Mononuclear cell (primary cell): Measurements from ENCODE around the gene STARD3NL. TPM values are rescaled to one million over a fixed set of nuclear protein-coding genes. Genes with fewer than 3 reads are reported as not detected.
A peak's percentile ranks its signal among the peaks of the same experiment; 100 is the strongest.

Source experiments
- H3K27me3 ChIP-seq: 2 replicates; pipeline ENCODE4 v1.6.0; 2011; ENCODE audit warnings: low read length, control low read depth; ENCODE audit not compliant: insufficient read depth
- H3K4me1 ChIP-seq: 2 replicates; pipeline ENCODE4 v1.5.1; 2011; ENCODE audit warnings: mild to moderate bottlenecking, low read length, control low read depth; ENCODE audit not compliant: insufficient read depth
- H3K4me3 ChIP-seq: 2 replicates; pipeline ENCODE4 v1.5.1; 2011; ENCODE audit warnings: mild to moderate bottlenecking, low read length, moderate library complexity
- H3K9me3 ChIP-seq: 2 replicates; pipeline ENCODE4 v1.5.1; 2011; ENCODE audit warnings: low read depth, mild to moderate bottlenecking, control low read depth, low read length
- total RNA-seq: library from RNA; depleted of rRNA; stranded (reverse); fragments of >200 nt; gene quantifications from one replicate; pipeline ENCODE4 v1.2.3, GENCODE V29; 2012

STARD3NL gene, protein sequence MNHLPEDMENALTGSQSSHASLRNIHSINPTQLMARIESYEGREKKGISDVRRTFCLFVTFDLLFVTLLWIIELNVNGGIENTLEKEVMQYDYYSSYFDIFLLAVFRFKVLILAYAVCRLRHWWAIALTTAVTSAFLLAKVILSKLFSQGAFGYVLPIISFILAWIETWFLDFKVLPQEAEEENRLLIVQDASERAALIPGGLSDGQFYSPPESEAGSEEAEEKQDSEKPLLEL
- 30.1 TPM for total RNA-seq

- H3K4me1 ChIP-seq: peaks cover 26% of the 10 kb centered on the region
- H3K9me3 ChIP-seq: no peaks in the 10 kb centered on the region
- H3K27me3 ChIP-seq: no peaks in the 10 kb centered on the region
- peak within 1 kb of the TSS; percentile 88 for H3K4me3 ChIP-seq
Measured at GRCh38 chr7:38178004-38178694, at the start of gene STARD3NL. TSS of gene STARD3NL (plus strand) at chr7:38178245. CDS start at chr7:38207505, 29,260 bp downstream.

- H3K4me1 ChIP-seq: no peaks in the 10 kb centered on the region
- H3K4me3 ChIP-seq: no peak overlapping the region
- no peaks in the 10 kb centered on the region for H3K27me3 ChIP-seq
- no peaks in the 10 kb centered on the region for H3K9me3 ChIP-seq
Measured at GRCh38 chr7:38129162-38129561, 48.9 kb upstream of the STARD3NL start.

GRCh38 chr7:38129579-38129978, 48.5 kb upstream of the STARD3NL start:
- Histone ChIP-seq H3K9me3 (no peaks in the 10 kb centered on the region), H3K4me3 (no peak overlapping the region), H3K27me3 (no peaks in the 10 kb centered on the region), H3K4me1 (no peaks in the 10 kb centered on the region)

GRCh38 chr7:38138171-38138570, 39.9 kb upstream of the STARD3NL start:
- Histone ChIP-seq H3K4me3 (no peak overlapping the region), H3K9me3 (no peaks in the 10 kb centered on the region), H3K4me1 (no peaks in the 10 kb centered on the region), H3K27me3 (peaks cover 4% of the 10 kb centered on the region)

- no peaks in the 10 kb centered on the region for H3K9me3 ChIP-seq
- no peaks in the 10 kb centered on the region for H3K27me3 ChIP-seq
Measured at GRCh38 chr7:38141187-38141586, 36.9 kb upstream of the STARD3NL start.

DNA sequence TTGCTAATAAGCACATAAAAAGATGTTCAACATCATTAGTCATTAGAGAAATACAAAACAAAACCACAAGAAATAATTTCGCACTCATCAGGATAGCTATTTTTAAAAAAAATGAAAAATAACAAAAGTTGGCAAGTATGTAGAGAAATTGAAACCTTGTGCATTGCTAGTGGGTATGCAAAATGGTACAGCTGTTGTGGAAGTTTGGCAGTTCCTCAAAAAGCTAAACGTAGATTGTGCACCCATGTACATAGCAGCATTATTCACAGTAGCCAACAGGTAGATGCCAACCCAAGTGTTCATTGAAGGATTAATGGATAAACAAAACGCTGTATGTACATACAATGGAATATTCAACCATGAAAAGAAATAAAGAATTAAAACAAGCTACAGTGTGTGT, 35.3 kb upstream of the STARD3NL start:
- Histone ChIP-seq H3K27me3 (no peaks in the 10 kb centered on the region), H3K4me3 (no peak overlapping the region), H3K4me1 (no peaks in the 10 kb centered on the region), H3K9me3 (no peaks in the 10 kb centered on the region)

More at GRCh38 chr7:38141187-38141586, 36.9 kb upstream of the STARD3NL start:
- no peak overlapping the region for H3K4me3 ChIP-seq
- H3K4me1 ChIP-seq: no peaks in the 10 kb centered on the region

GRCh38 chr7:38147005-38147404, 31.0 kb upstream of the STARD3NL start:
- Histone ChIP-seq H3K27me3 (no peaks in the 10 kb centered on the region), H3K4me1 (no peaks in the 10 kb centered on the region), H3K9me3 (no peaks in the 10 kb centered on the region), H3K4me3 (no peak overlapping the region)

- H3K27me3 ChIP-seq: no peaks in the 10 kb centered on the region
- no peaks in the 10 kb centered on the region for H3K9me3 ChIP-seq
- H3K4me3 ChIP-seq: no peak overlapping the region
- H3K4me1 ChIP-seq: no peaks in the 10 kb centered on the region
Measured at GRCh38 chr7:38151556-38151955, 26.5 kb upstream of the STARD3NL start.

DNA sequence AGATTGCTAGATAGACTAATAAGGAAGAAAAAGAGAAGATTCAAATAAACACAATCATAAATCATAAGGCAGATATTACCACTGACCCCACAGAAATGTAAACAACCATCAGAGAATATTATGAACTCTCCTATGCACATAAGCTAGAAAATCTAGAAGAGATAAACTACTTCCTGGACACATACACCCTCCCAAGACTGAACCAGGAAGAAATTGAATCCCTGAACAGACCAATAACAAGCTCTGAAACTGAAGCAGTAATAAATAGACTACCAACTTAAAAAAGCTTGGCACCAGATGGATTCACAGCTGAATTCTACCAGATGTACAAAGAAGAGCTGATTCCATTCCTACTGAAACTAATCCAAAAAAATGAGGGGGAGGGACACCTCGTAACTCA, 24.5 kb upstream of the STARD3NL start:
- H3K9me3 ChIP-seq: no peaks in the 10 kb centered on the region
- H3K4me1 ChIP-seq: no peaks in the 10 kb centered on the region
- no peaks in the 10 kb centered on the region for H3K27me3 ChIP-seq
- H3K4me3 ChIP-seq: no peak overlapping the region

GRCh38 chr7:38154278-38154677, 23.8 kb upstream of the STARD3NL start:
- Histone ChIP-seq H3K9me3 (no peaks in the 10 kb centered on the region), H3K4me3 (no peak overlapping the region), H3K27me3 (no peaks in the 10 kb centered on the region), H3K4me1 (no peaks in the 10 kb centered on the region)

DNA sequence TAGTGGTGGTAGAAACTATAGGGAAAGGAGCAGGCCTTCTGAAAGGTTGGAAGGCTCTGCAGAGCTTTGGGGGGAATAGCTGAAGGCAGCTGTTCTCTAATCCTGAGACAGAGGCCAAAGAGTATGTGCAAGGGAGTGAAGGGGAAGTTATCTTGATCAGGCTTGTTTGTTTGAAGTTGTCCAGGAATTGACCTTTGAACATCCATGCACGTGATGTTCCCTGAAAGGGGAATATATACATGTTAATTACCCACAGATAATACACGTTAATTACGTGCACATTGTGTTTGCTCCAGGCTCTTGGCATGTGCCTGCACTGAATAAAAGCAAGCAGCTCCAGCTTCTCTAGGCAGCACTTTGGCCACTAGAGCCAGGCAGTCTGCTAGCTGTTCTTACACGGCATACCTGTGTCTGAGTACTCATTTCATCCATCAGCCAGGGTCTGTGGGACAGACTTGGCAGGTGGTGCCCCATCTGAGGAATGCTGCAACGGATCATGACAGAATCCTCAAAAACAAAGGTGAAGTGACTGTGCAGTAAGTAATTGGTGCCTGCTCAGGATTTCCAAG, 18.0 kb upstream of the STARD3NL start:
- Histone ChIP-seq H3K9me3 (no peaks in the 10 kb centered on the region), H3K27me3 (no peaks in the 10 kb centered on the region), H3K4me3 (no peak overlapping the region), H3K4me1 (no peaks in the 10 kb centered on the region)

GRCh38 chr7:38162036-38162435, 16.0 kb upstream of the STARD3NL start:
- no peaks in the 10 kb centered on the region for H3K4me1 ChIP-seq
- no peak overlapping the region for H3K4me3 ChIP-seq
- H3K9me3 ChIP-seq: no peaks in the 10 kb centered on the region
- H3K27me3 ChIP-seq: no peaks in the 10 kb centered on the region

DNA sequence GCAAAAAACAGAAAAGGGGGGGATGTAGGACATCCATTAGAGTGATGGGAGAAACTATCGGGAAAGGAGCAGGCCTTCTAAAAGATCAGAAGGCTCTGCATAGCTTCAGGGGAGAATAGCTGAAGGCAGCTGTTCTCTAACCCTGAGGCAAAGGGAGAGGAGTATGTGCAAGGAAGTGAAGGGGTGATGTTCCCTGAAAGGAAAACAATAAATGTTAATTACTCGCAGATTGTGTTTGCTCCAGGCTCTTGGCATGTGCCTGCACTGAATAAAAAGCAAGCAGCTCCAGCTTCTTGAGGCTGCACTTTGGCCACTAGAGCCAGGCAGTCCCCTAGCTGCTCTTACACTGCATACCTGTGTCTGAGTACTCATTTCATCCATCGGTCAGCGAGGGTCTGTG, 14.4 kb upstream of the STARD3NL start:
- peaks cover 4% of the 10 kb centered on the region for H3K4me1 ChIP-seq
- H3K27me3 ChIP-seq: no peaks in the 10 kb centered on the region
- H3K4me3 ChIP-seq: no peak overlapping the region
- H3K9me3 ChIP-seq: no peaks in the 10 kb centered on the region

- Histone ChIP-seq H3K27me3 (no peaks in the 10 kb centered on the region), H3K9me3 (no peaks in the 10 kb centered on the region), H3K4me1 (peaks cover 16% of the 10 kb centered on the region), H3K4me3 (no peak overlapping the region)
Measured at GRCh38 chr7:38168890-38169570, 9.0 kb upstream of the STARD3NL start.

DNA sequence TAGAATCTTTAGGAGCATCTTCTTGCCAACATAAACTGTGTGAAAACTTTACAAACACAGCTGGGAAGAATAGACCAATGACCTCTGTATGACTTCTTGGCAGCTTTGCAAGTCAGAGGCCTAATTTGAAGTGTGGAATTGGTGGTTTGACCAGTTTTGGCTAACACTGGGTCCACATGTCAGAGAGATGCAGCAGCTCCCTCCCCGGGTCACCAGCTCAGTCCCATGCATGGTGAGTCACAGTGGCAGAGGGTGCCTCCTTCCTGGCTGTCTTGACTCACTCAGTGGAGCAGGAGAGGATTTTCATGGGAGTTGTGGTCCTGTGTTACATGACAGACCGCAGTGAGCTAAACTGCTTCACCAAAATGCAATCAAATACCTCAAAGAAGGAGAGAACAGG, 8.2 kb upstream of the STARD3NL start:
- Histone ChIP-seq H3K4me3 (no peak overlapping the region), H3K9me3 (no peaks in the 10 kb centered on the region)

More for the DNA sequence above, 8.2 kb upstream of the STARD3NL start:
- H3K4me1 ChIP-seq: peaks cover 16% of the 10 kb centered on the region
- no peaks in the 10 kb centered on the region for H3K27me3 ChIP-seq
